ENCODE data around the gene RFNG. TPM values are rescaled to one million over a fixed set of nuclear protein-coding genes. Genes with fewer than 3 reads are reported as not detected.

The RFNG gene
- total RNA-seq, 1 donor from 2014 or later: 42.4 TPM

- DNase-seq (ENCODE audit: low spot score): no peak
- ATAC-seq: no peak
- intact Hi-C loops (cut with DNase I): loop anchor here (10.0 kb wide), 1 partner anchor 48 kb away; no protein-coding TSS in a partner anchor
Measured at GRCh38 chr17:82036634-82037091, 14.9 kb downstream of the RFNG start.

- DNase-seq (ENCODE audit: low spot score) (no peak), ATAC-seq (no peak)
- intact Hi-C loops (cut with DNase I): loop anchor here (10.0 kb wide), 1 partner anchor 49 kb away; no protein-coding TSS in a partner anchor
Measured at GRCh38 chr17:82035956-82036633, 15.5 kb downstream of the RFNG start.

GRCh38 chr17:82035488-82035887, 16.1 kb downstream of the RFNG start:
- DNase-seq (ENCODE audit: low spot score): no peak
- ATAC-seq: no peak
- intact Hi-C loops (cut with DNase I): loop anchor here (10.0 kb wide), 1 partner anchor 49 kb away; no protein-coding TSS in a partner anchor

- ATAC-seq (no peak), DNase-seq (ENCODE audit: low spot score) (no peak)
- intact Hi-C loops (cut with DNase I): loop anchor here (10.0 kb wide), 1 partner anchor 50 kb away; no protein-coding TSS in a partner anchor
Measured at GRCh38 chr17:82034371-82035011, 17.1 kb downstream of the RFNG start.

- intact Hi-C loops (cut with DNase I): loop anchor here (10.0 kb wide), 1 partner anchor 51 kb away; no protein-coding TSS in a partner anchor
- no peak for DNase-seq (ENCODE audit: low spot score)
Measured at GRCh38 chr17:82033359-82034085, 18.1 kb downstream of the RFNG start.

GRCh38 chr17:82031885-82032627, 19.6 kb downstream of the RFNG start:
- intact Hi-C loops (cut with DNase I): loop anchor here (1.0 to 10.0 kb wide), 2 partner anchors 23 to 53 kb away; no protein-coding TSS in a partner anchor
- DNase-seq (ENCODE audit: low spot score) (no peak), ATAC-seq (no peak)

More at GRCh38 chr17:82033359-82034085, 18.1 kb downstream of the RFNG start:
- no peak for ATAC-seq

- intact Hi-C loops (cut with DNase I): loop anchor here (1.0 to 10.0 kb wide), 2 partner anchors 22 to 53 kb away; no protein-coding TSS in a partner anchor
- no peak for ATAC-seq
- no peak for DNase-seq (ENCODE audit: low spot score)
Measured at GRCh38 chr17:82031303-82031884, 20.2 kb downstream of the RFNG start, which contains the start of gene RAC3. TSS of gene RAC3 (plus strand) at chr17:82031678. CDS start at chr17:82031762, 84 bp downstream.

GRCh38 chr17:82030470-82031302, 20.9 kb downstream of the RFNG start:
- intact Hi-C loops (cut with DNase I): loop anchor here (1.0 to 10.0 kb wide), 2 partner anchors 21 to 54 kb away; no protein-coding TSS in a partner anchor
- ATAC-seq (peak; percentile 80), DNase-seq (ENCODE audit: low spot score) (peak; percentile 92)

- ATAC-seq: no peak
- intact Hi-C loops (cut with DNase I): loop anchor here (2.0 to 10.0 kb wide), 2 partner anchors 55 to 127 kb away; no protein-coding TSS in a partner anchor
- no peak for DNase-seq (ENCODE audit: low spot score)
Measured at GRCh38 chr17:82029990-82030469, 21.6 kb downstream of the RFNG start.

- no peak for DNase-seq (ENCODE audit: low spot score)
- intact Hi-C loops (cut with DNase I): loop anchor here (2.0 kb wide), 1 partner anchor 127 kb away; no protein-coding TSS in a partner anchor
- no peak for ATAC-seq
Measured at GRCh38 chr17:82029391-82029790, 22.2 kb downstream of the RFNG start.

GRCh38 chr17:82028966-82029365, 22.6 kb downstream of the RFNG start:
- intact Hi-C loops (cut with DNase I): loop anchor here (2.0 kb wide), 1 partner anchor 128 kb away; no protein-coding TSS in a partner anchor
- ATAC-seq: no peak
- DNase-seq (ENCODE audit: low spot score): no peak

- ATAC-seq: no peak
Measured at GRCh38 chr17:82028246-82028645, 23.4 kb downstream of the RFNG start.

GRCh38 chr17:82025401-82026107, 26.1 kb downstream of the RFNG start:
- DNase-seq (ENCODE audit: low spot score) (no peak), ATAC-seq (no peak)
- intact Hi-C loops (cut with DNase I): no loop called here

More at GRCh38 chr17:82028246-82028645, 23.4 kb downstream of the RFNG start:
- DNase-seq (ENCODE audit: low spot score): no peak
- intact Hi-C loops (cut with DNase I): loop anchor here (2.0 kb wide), 1 partner anchor 129 kb away; no protein-coding TSS in a partner anchor

- DNase-seq (ENCODE audit: low spot score) (no peak), ATAC-seq (no peak)
- intact Hi-C loops (cut with DNase I): no loop called here
Measured at GRCh38 chr17:82024859-82025258, 26.8 kb downstream of the RFNG start.

GRCh38 chr17:82023447-82024241, 28.0 kb downstream of the RFNG start:
- intact Hi-C loops (cut with DNase I): no loop called here
- ATAC-seq (no peak), DNase-seq (ENCODE audit: low spot score) (no peak)
